ENCODE results near the gene JAKMIP1. TPM values are rescaled to one million over a fixed set of nuclear protein-coding genes. Genes with fewer than 3 reads are reported as not detected.

Gene JAKMIP1
- total RNA-seq, 1 experiment from 2014 or later = not detected

DNA sequence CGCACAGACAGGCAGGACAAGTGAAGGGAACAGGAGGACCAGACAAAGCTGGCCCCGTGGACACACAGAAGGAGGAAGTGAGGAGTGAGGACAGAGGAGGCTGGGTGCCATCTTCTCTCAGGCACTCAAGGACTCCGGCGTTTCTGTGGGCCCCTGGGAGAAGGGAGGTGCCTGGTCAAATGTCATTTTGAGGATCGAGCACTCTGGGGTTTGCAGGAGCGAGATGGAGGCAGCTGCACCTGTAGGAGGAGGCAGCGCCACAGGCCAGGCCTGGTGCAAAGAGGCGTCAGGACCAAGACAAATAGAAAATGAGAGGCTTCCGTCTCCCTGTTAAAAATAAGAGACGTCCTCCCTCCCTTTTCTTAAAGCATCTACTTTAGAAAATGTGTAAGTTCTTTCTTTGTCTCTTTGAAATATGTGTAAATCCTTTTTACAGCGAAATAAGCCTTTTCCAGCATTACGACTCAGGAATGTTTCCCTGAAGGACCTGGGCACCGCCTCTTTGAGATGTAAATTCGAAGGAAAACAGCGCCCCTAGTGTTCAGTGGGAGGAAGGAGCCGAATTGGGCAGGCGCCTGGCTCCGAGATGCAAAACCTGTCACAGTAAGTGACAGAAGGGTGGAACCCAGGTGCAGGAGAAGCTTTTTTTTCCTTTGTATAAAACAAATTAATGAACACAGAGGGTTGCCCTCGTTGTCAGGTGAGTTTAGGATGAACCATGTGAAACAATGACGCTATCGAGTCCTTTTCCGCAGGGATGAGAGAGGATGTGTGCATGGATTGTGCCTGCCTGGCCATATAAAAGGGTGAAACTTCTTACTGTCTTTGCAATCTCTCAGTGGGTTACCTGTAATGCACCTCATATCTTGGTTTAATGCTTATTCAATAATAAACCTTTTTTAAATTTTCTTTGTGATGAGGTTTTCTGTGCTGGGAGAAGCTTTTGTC is 180.8 kb downstream of the JAKMIP1 start:
- Mint-ChIP-seq H3K9me3 (ENCODE audit: low read depth, unreplicated experiment) (peaks cover 3% of the 10 kb centered on the region), H3K4me3 (ENCODE audit: low read depth, unreplicated experiment) (no peak overlapping the region), H3K27me3 (ENCODE audit: unreplicated experiment) (peaks cover 37% of the 10 kb centered on the region), H3K36me3 (ENCODE audit: insufficient read depth, unreplicated experiment) (no peaks in the 10 kb centered on the region), H3K4me1 (ENCODE audit: low read depth, unreplicated experiment) (no peaks in the 10 kb centered on the region), H3K27ac (ENCODE audit: unreplicated experiment) (no peak overlapping the region)
- TF ChIP-seq, protein P1, sequence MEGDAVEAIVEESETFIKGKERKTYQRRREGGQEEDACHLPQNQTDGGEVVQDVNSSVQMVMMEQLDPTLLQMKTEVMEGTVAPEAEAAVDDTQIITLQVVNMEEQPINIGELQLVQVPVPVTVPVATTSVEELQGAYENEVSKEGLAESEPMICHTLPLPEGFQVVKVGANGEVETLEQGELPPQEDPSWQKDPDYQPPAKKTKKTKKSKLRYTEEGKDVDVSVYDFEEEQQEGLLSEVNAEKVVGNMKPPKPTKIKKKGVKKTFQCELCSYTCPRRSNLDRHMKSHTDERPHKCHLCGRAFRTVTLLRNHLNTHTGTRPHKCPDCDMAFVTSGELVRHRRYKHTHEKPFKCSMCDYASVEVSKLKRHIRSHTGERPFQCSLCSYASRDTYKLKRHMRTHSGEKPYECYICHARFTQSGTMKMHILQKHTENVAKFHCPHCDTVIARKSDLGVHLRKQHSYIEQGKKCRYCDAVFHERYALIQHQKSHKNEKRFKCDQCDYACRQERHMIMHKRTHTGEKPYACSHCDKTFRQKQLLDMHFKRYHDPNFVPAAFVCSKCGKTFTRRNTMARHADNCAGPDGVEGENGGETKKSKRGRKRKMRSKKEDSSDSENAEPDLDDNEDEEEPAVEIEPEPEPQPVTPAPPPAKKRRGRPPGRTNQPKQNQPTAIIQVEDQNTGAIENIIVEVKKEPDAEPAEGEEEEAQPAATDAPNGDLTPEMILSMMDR (IDR thresholded peaks at IDR 0.05; ENCODE audit: unreplicated experiment) = peak; percentile 58
- CTCF ChIA-PET = no interaction called here
- intact Hi-C loops (cut with micrococcal nuclease; ENCODE audit: unreplicated experiment) = no loop called here
- BruUV-seq (replicated peaks) = no TSS peak
- DNase-seq = peak; percentile 43

DNA sequence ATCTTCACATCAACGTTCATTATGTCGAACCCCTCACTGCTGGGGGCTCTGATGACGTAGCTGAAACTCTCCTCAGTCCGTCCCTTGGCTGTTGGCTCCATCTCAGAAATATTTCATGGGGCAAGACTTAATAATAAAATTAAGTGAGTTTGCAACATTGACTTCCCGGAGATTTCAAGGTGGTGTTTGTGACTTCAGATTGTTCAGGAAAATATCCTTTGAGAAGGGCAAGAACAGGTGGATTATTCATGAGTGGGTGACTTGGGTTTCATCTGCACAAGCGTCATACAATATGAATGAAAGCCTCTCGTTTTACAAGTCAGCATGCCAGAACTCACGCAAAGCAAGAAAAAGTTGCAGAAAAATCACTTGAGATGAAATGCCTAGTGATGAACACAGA is 182.0 kb downstream of the JAKMIP1 start, which contains the start of gene C4orf50:
C4orf50 (minus strand) TSS at position 101 of the 400 bp plus-strand sequence.
- no TSS peak for BruUV-seq (replicated peaks)

DNA sequence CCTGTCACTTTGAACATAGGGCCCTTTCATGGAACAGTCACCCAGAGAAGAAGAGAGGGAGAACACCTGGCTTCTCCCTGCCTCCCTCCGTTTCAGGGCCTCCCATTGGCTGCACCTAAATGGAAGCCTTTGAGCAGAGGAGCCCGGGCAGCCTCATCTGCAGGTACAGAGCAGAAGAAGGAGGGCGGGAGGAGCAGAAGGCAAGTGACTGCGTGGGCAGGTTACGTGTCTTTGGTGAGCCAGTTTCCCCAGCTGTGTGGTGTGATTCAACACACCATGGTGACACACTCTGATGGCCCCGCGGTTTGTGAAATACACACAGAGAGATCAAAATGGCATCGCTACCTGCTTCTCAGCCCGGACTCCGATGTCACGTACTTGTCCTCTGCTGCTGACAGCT is 182.5 kb downstream of the JAKMIP1 start:
- DNase-seq = no peak
- intact Hi-C loops (cut with micrococcal nuclease; ENCODE audit: unreplicated experiment) = no loop called here
- no TSS peak for BruUV-seq (replicated peaks)
- Mint-ChIP-seq H3K36me3 (ENCODE audit: insufficient read depth, unreplicated experiment) (no peaks in the 10 kb centered on the region), H3K9me3 (ENCODE audit: low read depth, unreplicated experiment) (peaks cover 3% of the 10 kb centered on the region), H3K4me1 (ENCODE audit: low read depth, unreplicated experiment) (no peaks in the 10 kb centered on the region), H3K4me3 (ENCODE audit: low read depth, unreplicated experiment) (no peak overlapping the region), H3K27me3 (ENCODE audit: unreplicated experiment) (peaks cover 22% of the 10 kb centered on the region), H3K27ac (ENCODE audit: unreplicated experiment) (no peak overlapping the region)
- TF ChIP-seq, protein P1 (IDR thresholded peaks at IDR 0.05; ENCODE audit: unreplicated experiment) = no peak
- CTCF ChIA-PET = no interaction called here

More for the DNA sequence above, 182.0 kb downstream of the JAKMIP1 start, which contains the start of gene C4orf50:
- no peaks in the 10 kb centered on the region for H3K4me1 Mint-ChIP-seq (ENCODE audit: low read depth, unreplicated experiment)
- H3K36me3 Mint-ChIP-seq (ENCODE audit: insufficient read depth, unreplicated experiment) = no peaks in the 10 kb centered on the region
- H3K27me3 Mint-ChIP-seq (ENCODE audit: unreplicated experiment) = peaks cover 25% of the 10 kb centered on the region
- TF ChIP-seq, protein P1 (IDR thresholded peaks at IDR 0.05; ENCODE audit: unreplicated experiment) = no peak
- no peak for DNase-seq
- intact Hi-C loops (cut with micrococcal nuclease; ENCODE audit: unreplicated experiment) = no loop called here
- peaks cover 3% of the 10 kb centered on the region for H3K9me3 Mint-ChIP-seq (ENCODE audit: low read depth, unreplicated experiment)
- no peak within 1 kb of the TSS for H3K4me3 Mint-ChIP-seq (ENCODE audit: low read depth, unreplicated experiment)
- H3K27ac Mint-ChIP-seq (ENCODE audit: unreplicated experiment) = no peak within 1 kb of the TSS
- CTCF ChIA-PET = no interaction called here

DNA sequence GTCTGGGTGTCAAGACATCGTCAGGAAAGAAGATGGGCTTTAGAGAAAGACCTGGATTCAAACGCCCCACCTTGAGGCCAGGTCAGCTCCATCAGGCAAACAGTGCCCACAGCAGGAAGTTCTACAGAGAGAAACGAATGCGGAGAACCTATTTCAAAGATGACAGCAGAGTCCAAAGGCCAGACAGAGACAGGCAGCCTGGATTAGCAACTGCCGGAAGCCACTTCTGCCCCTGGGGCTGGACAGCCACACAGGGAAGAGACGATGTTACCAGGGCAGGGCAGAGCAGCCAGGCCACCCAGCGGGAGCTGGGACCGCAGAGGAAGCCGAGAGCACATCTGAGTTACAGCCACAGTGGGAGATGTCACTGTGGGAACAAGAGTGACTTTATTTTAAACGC is 183.3 kb downstream of the JAKMIP1 start:
- no peaks in the 10 kb centered on the region for H3K36me3 Mint-ChIP-seq (ENCODE audit: insufficient read depth, unreplicated experiment)
- H3K4me1 Mint-ChIP-seq (ENCODE audit: low read depth, unreplicated experiment) = no peaks in the 10 kb centered on the region
- intact Hi-C loops (cut with micrococcal nuclease; ENCODE audit: unreplicated experiment) = no loop called here
- peaks cover 22% of the 10 kb centered on the region for H3K27me3 Mint-ChIP-seq (ENCODE audit: unreplicated experiment)
- H3K9me3 Mint-ChIP-seq (ENCODE audit: low read depth, unreplicated experiment) = peaks cover 3% of the 10 kb centered on the region
- TF ChIP-seq, protein P1 (IDR thresholded peaks at IDR 0.05; ENCODE audit: unreplicated experiment) = no peak
- CTCF ChIA-PET = no interaction called here
- no TSS peak for BruUV-seq (replicated peaks)
- no peak overlapping the region for H3K4me3 Mint-ChIP-seq (ENCODE audit: low read depth, unreplicated experiment)
- no peak overlapping the region for H3K27ac Mint-ChIP-seq (ENCODE audit: unreplicated experiment)
- no peak for DNase-seq

All from Calu3 (cell line).